ENCODE measurements around the gene OVOL1. TPM values are rescaled to one million over a fixed set of nuclear protein-coding genes. Genes with fewer than 3 reads are reported as not detected.

OVOL1 gene
- total and polyA plus RNA-seq, 4 donors = 0.05 TPM; not detected in 3

DNA sequence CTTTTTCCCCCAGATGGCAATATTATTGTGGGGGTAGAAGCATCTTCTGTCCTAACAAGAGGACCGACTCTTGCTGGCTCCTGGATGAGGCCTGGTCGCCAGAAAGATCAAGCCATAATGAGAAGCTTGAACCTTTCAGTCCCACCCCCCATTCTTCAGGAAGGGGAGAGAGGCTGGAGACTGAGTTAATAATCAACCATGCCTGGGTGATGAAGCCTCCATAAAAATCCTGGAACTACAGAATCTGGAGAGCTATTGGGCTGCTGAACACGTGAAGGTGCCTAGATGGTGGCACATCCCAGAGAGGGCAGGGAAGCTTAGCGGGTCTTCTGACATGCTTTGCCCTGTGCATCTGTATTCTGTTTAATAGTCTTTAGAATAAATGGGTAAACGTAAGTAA lies 22.4 kb upstream of the OVOL1 start:
- Histone ChIP-seq H3K4me3 (ENCODE audit: low read depth in 1 of 3, low read length in 3 of 3) (no peak overlapping the region), H3K9ac (ENCODE audit: low read depth in 1 of 2, low read length in 2 of 2) (no peak overlapping the region), H3K27ac (ENCODE audit: low read depth in 1 of 2, low read length in 2 of 2) (no peak overlapping the region), H3K4me1 (ENCODE audit: control insufficient read depth in 4 of 4, insufficient read depth in 4 of 4, low read length in 3 of 4) (no peaks in the 10 kb centered on the region), H3K36me3 (ENCODE audit: control insufficient read depth in 4 of 4, insufficient read depth in 3 of 4, low read depth in 1 of 4, low read length in 3 of 4) (no peaks in the 10 kb centered on the region), H3K9me3 (ENCODE audit: control insufficient read depth in 4 of 4, low read length in 3 of 4) (no peaks in the 10 kb centered on the region), H3K27me3 (ENCODE audit: control insufficient read depth in 4 of 4, insufficient read depth in 4 of 4, low read length in 3 of 4) (peaks cover 0 to 3% (median 0%) of the 10 kb centered on the region in 4 donors)
- TF ChIP-seq NR2F2 (IDR thresholded peaks at IDR 0.05) = no peak
- DNase-seq (ENCODE audit: low spot score) = no peak
- 56% methylated on average over 5 of the region's 5 CpGs for WGBS

- no peaks in the 10 kb centered on the region for H3K4me1 ChIP-seq (ENCODE audit: control insufficient read depth in 4 of 4, insufficient read depth in 4 of 4, low read length in 3 of 4)
- H3K27me3 ChIP-seq (ENCODE audit: control insufficient read depth in 4 of 4, insufficient read depth in 4 of 4, low read length in 3 of 4) = no peaks in the 10 kb centered on the region
- no peak overlapping the region for H3K9ac ChIP-seq (ENCODE audit: low read depth in 1 of 2, low read length in 2 of 2)
- WGBS = 64% methylated on average over 7 of the region's 7 CpGs
- H3K9me3 ChIP-seq (ENCODE audit: control insufficient read depth in 4 of 4, low read length in 3 of 4) = no peaks in the 10 kb centered on the region
- no peak overlapping the region for H3K4me3 ChIP-seq (ENCODE audit: low read depth in 1 of 3, low read length in 3 of 3)
- no peak overlapping the region for H3K27ac ChIP-seq (ENCODE audit: low read depth in 1 of 2, low read length in 2 of 2)
- H3K36me3 ChIP-seq (ENCODE audit: control insufficient read depth in 4 of 4, insufficient read depth in 3 of 4, low read depth in 1 of 4, low read length in 3 of 4) = no peaks in the 10 kb centered on the region
- no peak for TF ChIP-seq SP1 (IDR thresholded peaks at IDR 0.05)
- no peak for TF ChIP-seq ZBTB33 (IDR thresholded peaks at IDR 0.05)
- TF ChIP-seq REST (IDR thresholded peaks at IDR 0.05) = no peak
- no peak for TF ChIP-seq RXRA (IDR thresholded peaks at IDR 0.05)
- no peak for TF ChIP-seq HNF4G (IDR thresholded peaks at IDR 0.05)
- no peak for TF ChIP-seq CTCF (IDR thresholded peaks at IDR 0.05; ENCODE audit: low read depth, low read length, missing input control)
- TF ChIP-seq HNF4A (conservative IDR thresholded peaks at IDR 0.05) = no peak
- no peak for TF ChIP-seq EGR1 (IDR thresholded peaks at IDR 0.05; ENCODE audit: low read depth in 2 of 2)
- TF ChIP-seq, protein P1, sequence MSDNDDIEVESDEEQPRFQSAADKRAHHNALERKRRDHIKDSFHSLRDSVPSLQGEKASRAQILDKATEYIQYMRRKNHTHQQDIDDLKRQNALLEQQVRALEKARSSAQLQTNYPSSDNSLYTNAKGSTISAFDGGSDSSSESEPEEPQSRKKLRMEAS (IDR thresholded peaks at IDR 0.05) = no peak
- no peak for TF ChIP-seq ATF3 (IDR thresholded peaks at IDR 0.05)
- TF ChIP-seq FOXA1 (IDR thresholded peaks at IDR 0.05) = no peak
- no peak for TF ChIP-seq GABPA (IDR thresholded peaks at IDR 0.05 in 1 of 2, conservative IDR thresholded peaks at IDR 0.05 in 1 of 2)
- no peak for TF ChIP-seq RAD21 (IDR thresholded peaks at IDR 0.05)
- TF ChIP-seq NR2F2 (IDR thresholded peaks at IDR 0.05) = no peak
- no peak for TF ChIP-seq FOXA2 (IDR thresholded peaks at IDR 0.05)
- no peak for TF ChIP-seq JUND (IDR thresholded peaks at IDR 0.05)
- TF ChIP-seq YY1 (IDR thresholded peaks at IDR 0.05) = no peak
- no peak for TF ChIP-seq TAF1 (conservative IDR thresholded peaks at IDR 0.05)
- DNase-seq (ENCODE audit: low spot score) = no peak
These were observed 20.3 kb upstream of the OVOL1 start for GRCh38 chr11:65766535-65766934.

All from liver (tissue), 9 donors.